WTC11 (cell line): Measurements from ENCODE around the gene SARDH. TPM values are rescaled to one million over a fixed set of nuclear protein-coding genes. Genes with fewer than 3 reads are reported as not detected.

ENCODE experiments used
- ATAC-seq: fragments of 200-7000 bp; cut with Tn5 transposase; 2 replicates; pipeline ENCODE4 v1.10.0; 2021; ENCODE audit warnings: mild to moderate bottlenecking, moderate library complexity
- CTCF ChIA-PET: fragments of 300-600 bp; sonication (Branson Sonifier 250); formaldehyde crosslinking; loops from one replicate; lab custom pipeline; 2021; ENCODE audit warnings: antibody characterized with exemption; lab: Charles Lee
- POLR2A ChIA-PET: fragments of 350-600 bp; sonication (Branson Sonifier 250); formaldehyde crosslinking; loops from one replicate; lab custom pipeline; 2021; ENCODE audit warnings: antibody characterized with exemption; lab: Charles Lee
- DNase-seq: peaks from one replicate; pipeline ENCODE4 v3.0.0; 2021; ENCODE audit warnings: low spot score
- H3K27ac Mint-ChIP-seq: 2 replicates; pipeline ENCODE4 v1.8.0; 2021; ENCODE audit warnings: mixed read lengths
- H3K27me3 Mint-ChIP-seq: 2 replicates; pipeline ENCODE4 v1.8.0; 2021; ENCODE audit warnings: low read depth, mild to moderate bottlenecking, moderate library complexity, mixed read lengths
- H3K36me3 Mint-ChIP-seq: 2 replicates; pipeline ENCODE4 v1.8.0; 2021; ENCODE audit warnings: mixed read lengths
- H3K4me1 Mint-ChIP-seq: 2 replicates; pipeline ENCODE4 v1.8.0; 2022; ENCODE audit warnings: mixed read lengths
- H3K4me3 Mint-ChIP-seq: 2 replicates; pipeline ENCODE4 v1.8.0; 2021; ENCODE audit warnings: mild to moderate bottlenecking, moderate library complexity, mixed read lengths
- H3K9me3 Mint-ChIP-seq: 2 replicates; pipeline ENCODE4 v1.8.0; 2021; ENCODE audit warnings: mixed read lengths
- ATF2 ChIP-seq: sonication (generic); formaldehyde crosslinking; IDR thresholded peaks from 2 replicates; pipeline ENCODE4 v1.8.1; 2022; ENCODE audit warnings: low read depth, missing genetic modification reagents, borderline replicate concordance
- ESRRA ChIP-seq: sonication (generic); formaldehyde crosslinking; IDR thresholded peaks from 2 replicates; pipeline ENCODE4 v1.8.1; 2022; ENCODE audit warnings: mild to moderate bottlenecking, missing genetic modification reagents, borderline replicate concordance
- GRHL2 ChIP-seq: fragments of 250-450 bp; sonication (Bioruptor Pico); IDR thresholded peaks from 2 replicates; pipeline ENCODE4 v1.8.0; 2022; ENCODE audit warnings: mild to moderate bottlenecking, moderate library complexity; ENCODE audit not compliant: insufficient replicate concordance, severe bottlenecking
- JUN ChIP-seq: sonication (generic); formaldehyde crosslinking; IDR thresholded peaks from 2 replicates; pipeline ENCODE4 v1.8.0; 2023; ENCODE audit warnings: mild to moderate bottlenecking, missing genetic modification reagents
- NR1H2 ChIP-seq: sonication (generic); formaldehyde crosslinking; IDR thresholded peaks from 2 replicates; pipeline ENCODE4 v1.9.0; 2021; ENCODE audit warnings: mild to moderate bottlenecking, moderate library complexity, missing genetic modification reagents
- PRDM15 ChIP-seq: sonication (generic); formaldehyde crosslinking; IDR thresholded peaks from 2 replicates; pipeline ENCODE4 v1.8.0; 2022; ENCODE audit warnings: missing genetic modification reagents
- PRRX2 ChIP-seq: fragments of 250-450 bp; sonication (Bioruptor Pico); IDR thresholded peaks from 2 replicates; pipeline ENCODE4 v1.8.0; 2021; ENCODE audit warnings: mild to moderate bottlenecking
- SOX15 ChIP-seq: fragments of 250-450 bp; sonication (Bioruptor Pico); IDR thresholded peaks from 2 replicates; pipeline ENCODE4 v1.9.0; 2021; ENCODE audit warnings: mild to moderate bottlenecking
- TCF7 ChIP-seq: sonication (generic); formaldehyde crosslinking; IDR thresholded peaks from 2 replicates; pipeline ENCODE4 v1.8.0; 2022; ENCODE audit warnings: mild to moderate bottlenecking, low read depth, missing genetic modification reagents, moderate library complexity
- TEAD1 ChIP-seq: sonication (generic); formaldehyde crosslinking; IDR thresholded peaks from 2 replicates; pipeline ENCODE4 v1.8.0; 2022; ENCODE audit warnings: mild to moderate bottlenecking, missing genetic modification reagents
- TEAD4 ChIP-seq: sonication (generic); formaldehyde crosslinking; IDR thresholded peaks from 2 replicates; pipeline ENCODE4 v1.8.0; 2022; ENCODE audit warnings: mild to moderate bottlenecking, missing genetic modification reagents
- ZBTB43 ChIP-seq: sonication (generic); formaldehyde crosslinking; IDR thresholded peaks from 2 replicates; pipeline ENCODE4 v1.8.1; 2023; ENCODE audit warnings: mild to moderate bottlenecking, missing genetic modification reagents
- ZNF138 ChIP-seq: sonication (generic); formaldehyde crosslinking; conservative IDR thresholded peaks from 2 replicates; pipeline ENCODE4 v1.8.1; 2022; ENCODE audit warnings: mild to moderate bottlenecking, moderate library complexity, missing genetic modification reagents
- ZSCAN18 ChIP-seq: fragments of 250-450 bp; sonication (Bioruptor Pico); IDR thresholded peaks from 2 replicates; pipeline ENCODE4 v2.1.2; 2022; ENCODE audit warnings: mild to moderate bottlenecking, moderate library complexity
- total RNA-seq: library from RNA; stranded (reverse); gene quantifications from 3 replicates; pipeline ENCODE4 v1.2.3, GENCODE V29; 2021
- TF ChIP-seq, protein P1 (sequence below): sonication (generic); formaldehyde crosslinking; IDR thresholded peaks from 2 replicates; pipeline ENCODE4 v1.8.0; 2023; ENCODE audit warnings: mild to moderate bottlenecking, missing genetic modification reagents
- TF ChIP-seq, protein P2 (sequence below): sonication (generic); formaldehyde crosslinking; conservative IDR thresholded peaks from 2 replicates; pipeline ENCODE4 v1.8.1; 2022; ENCODE audit warnings: mild to moderate bottlenecking, missing genetic modification reagents
- TF ChIP-seq, protein P3 (sequence below): fragments of 250-450 bp; sonication (Bioruptor Pico); IDR thresholded peaks from 2 replicates; pipeline ENCODE4 v1.9.0; 2021; ENCODE audit warnings: mild to moderate bottlenecking

SARDH gene
- total RNA-seq, 1 experiment from 2014 or later = 8.5 TPM

DNA sequence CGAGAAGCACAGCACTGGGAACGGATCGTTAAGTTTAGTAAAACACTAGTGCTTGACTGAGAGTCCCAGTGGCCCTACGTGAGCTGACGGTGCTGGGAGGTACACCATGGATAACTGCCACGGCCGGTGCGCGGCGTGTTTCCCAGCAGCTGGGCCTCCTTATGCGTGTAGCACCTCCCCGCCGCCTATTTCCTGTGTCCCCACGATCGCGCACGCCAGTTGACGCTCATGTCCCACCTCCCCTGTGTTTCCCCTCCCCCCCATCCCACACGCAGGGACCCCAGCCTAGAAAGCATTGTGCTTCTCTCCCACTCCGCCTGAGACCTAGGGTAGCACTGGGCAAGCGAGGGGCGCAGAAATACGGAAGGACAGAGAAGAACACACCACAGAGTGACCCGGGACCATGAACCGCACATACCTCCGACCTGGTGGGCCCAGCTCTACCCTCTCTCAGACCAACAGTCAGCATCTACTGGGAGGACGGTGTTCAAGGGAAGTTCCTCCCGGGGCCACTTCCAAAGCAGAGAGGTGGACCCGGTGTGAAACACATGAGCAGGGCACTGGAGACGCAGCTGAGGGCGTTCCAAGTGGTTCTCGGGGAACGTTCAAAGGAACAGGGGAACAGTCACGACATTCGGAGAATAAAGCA, 56.4 kb downstream of the SARDH start:
- ChIA-PET CTCF (no interaction called here), POLR2A (no interaction called here)
- Mint-ChIP-seq H3K36me3 (no peaks in the 10 kb centered on the region), H3K9me3 (no peaks in the 10 kb centered on the region), H3K4me3 (no peak overlapping the region), H3K27ac (peak overlapping the region; percentile 27; the same call in 1 of the 2 replicates), H3K27me3 (no peaks in the 10 kb centered on the region), H3K4me1 (peaks cover 2% of the 10 kb centered on the region; the same call in 1 of the 2 replicates)
- ATAC-seq = no peak
- TF ChIP-seq GRHL2 (CRISPR knock-in tag) (no peak), ZSCAN18 (CRISPR knock-in tag) (no peak), JUN (CRISPR knock-in tag) (no peak), TEAD1 (no peak)
- TF ChIP-seq, protein P1, sequence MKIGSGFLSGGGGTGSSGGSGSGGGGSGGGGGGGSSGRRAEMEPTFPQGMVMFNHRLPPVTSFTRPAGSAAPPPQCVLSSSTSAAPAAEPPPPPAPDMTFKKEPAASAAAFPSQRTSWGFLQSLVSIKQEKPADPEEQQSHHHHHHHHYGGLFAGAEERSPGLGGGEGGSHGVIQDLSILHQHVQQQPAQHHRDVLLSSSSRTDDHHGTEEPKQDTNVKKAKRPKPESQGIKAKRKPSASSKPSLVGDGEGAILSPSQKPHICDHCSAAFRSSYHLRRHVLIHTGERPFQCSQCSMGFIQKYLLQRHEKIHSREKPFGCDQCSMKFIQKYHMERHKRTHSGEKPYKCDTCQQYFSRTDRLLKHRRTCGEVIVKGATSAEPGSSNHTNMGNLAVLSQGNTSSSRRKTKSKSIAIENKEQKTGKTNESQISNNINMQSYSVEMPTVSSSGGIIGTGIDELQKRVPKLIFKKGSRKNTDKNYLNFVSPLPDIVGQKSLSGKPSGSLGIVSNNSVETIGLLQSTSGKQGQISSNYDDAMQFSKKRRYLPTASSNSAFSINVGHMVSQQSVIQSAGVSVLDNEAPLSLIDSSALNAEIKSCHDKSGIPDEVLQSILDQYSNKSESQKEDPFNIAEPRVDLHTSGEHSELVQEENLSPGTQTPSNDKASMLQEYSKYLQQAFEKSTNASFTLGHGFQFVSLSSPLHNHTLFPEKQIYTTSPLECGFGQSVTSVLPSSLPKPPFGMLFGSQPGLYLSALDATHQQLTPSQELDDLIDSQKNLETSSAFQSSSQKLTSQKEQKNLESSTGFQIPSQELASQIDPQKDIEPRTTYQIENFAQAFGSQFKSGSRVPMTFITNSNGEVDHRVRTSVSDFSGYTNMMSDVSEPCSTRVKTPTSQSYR (CRISPR knock-in tag) = no peak
- no peak for DNase-seq

DNA sequence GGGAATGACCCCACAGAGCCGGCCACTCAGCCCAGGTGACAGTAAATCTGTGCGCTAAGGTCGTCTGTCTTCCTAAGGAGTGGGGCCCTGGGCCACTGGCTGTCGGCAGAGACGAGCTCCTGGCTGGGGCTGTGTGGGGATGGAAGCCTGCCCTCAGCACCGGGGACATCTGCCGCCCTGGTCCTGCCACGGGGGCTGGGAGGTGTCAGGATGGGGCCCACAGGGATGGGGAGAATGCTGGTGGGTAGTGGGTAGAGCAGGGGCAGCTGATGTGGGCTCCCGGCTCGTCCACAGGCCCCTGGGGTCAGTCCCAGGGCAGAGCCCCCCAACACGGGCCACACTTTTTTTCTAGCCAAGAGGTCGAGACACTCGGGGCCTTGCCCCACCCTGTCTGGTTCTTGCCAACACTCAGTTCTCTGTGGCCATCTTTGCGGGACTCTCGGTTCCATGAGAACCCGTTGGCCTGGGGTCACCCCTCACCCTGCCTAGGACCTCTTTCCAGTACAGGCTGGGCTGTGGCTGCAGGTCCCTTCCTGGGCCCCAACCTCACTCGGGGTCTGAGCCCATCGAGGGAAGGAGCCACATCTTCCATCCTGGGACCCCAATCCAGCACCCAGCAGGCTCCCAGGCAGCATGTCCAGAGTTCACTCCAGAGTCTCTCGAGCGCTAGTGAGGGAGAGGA, 57.0 kb downstream of the SARDH start:
- H3K4me3 Mint-ChIP-seq = no peak overlapping the region
- TF ChIP-seq PRRX2 (CRISPR knock-in tag) (no peak), SOX15 (CRISPR knock-in tag) (no peak)
- ATAC-seq (no peak), DNase-seq (no peak)
- no peaks in the 10 kb centered on the region for H3K9me3 Mint-ChIP-seq
- H3K36me3 Mint-ChIP-seq = no peaks in the 10 kb centered on the region
- ChIA-PET CTCF (no interaction called here), POLR2A (no interaction called here)
- H3K4me1 Mint-ChIP-seq = peaks cover 6% of the 10 kb centered on the region; the same call in 1 of the 2 replicates
- no peaks in the 10 kb centered on the region for H3K27me3 Mint-ChIP-seq
- no peak overlapping the region for H3K27ac Mint-ChIP-seq

GRCh38 chr9:133680250-133680975, 57.7 kb downstream of the SARDH start:
- Mint-ChIP-seq H3K9me3 (no peaks in the 10 kb centered on the region), H3K27me3 (no peaks in the 10 kb centered on the region), H3K4me3 (no peak overlapping the region), H3K4me1 (peaks cover 6% of the 10 kb centered on the region)
- ATAC-seq = no peak
- POLR2A ChIA-PET = no interaction called here
- TF ChIP-seq, protein P2, sequence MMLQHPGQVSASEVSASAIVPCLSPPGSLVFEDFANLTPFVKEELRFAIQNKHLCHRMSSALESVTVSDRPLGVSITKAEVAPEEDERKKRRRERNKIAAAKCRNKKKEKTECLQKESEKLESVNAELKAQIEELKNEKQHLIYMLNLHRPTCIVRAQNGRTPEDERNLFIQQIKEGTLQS (CRISPR knock-in tag) = no peak
- TF ChIP-seq NR1H2 (CRISPR knock-in tag) = no peak
- TF ChIP-seq, protein P3, sequence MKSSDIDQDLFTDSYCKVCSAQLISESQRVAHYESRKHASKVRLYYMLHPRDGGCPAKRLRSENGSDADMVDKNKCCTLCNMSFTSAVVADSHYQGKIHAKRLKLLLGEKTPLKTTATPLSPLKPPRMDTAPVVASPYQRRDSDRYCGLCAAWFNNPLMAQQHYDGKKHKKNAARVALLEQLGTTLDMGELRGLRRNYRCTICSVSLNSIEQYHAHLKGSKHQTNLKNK (CRISPR knock-in tag) = no peak
- no peak for TF ChIP-seq ATF2 (CRISPR knock-in tag)
- TF ChIP-seq ZBTB43 (CRISPR knock-in tag) = no peak
- TF ChIP-seq GRHL2 (CRISPR knock-in tag) = no peak
- no peak for TF ChIP-seq ESRRA (CRISPR knock-in tag)
- TF ChIP-seq TCF7 (CRISPR knock-in tag) = no peak
- TF ChIP-seq ZNF138 (CRISPR knock-in tag) = no peak
- no peak for TF ChIP-seq PRDM15 (CRISPR knock-in tag)
- TF ChIP-seq TEAD4 (CRISPR knock-in tag) = no peak
- TF ChIP-seq, all 79 proteins: peak for 0
- no peaks in the 10 kb centered on the region for H3K36me3 Mint-ChIP-seq
- CTCF ChIA-PET = interaction anchor here (1.6 kb wide), 1 partner anchor 63 kb away, joined by 4 read pairs; no protein-coding TSS in a partner anchor
- H3K27ac Mint-ChIP-seq = no peak overlapping the region; the same call in 1 of the 2 replicates
- no peak for DNase-seq
